ENCODE data around the gene ZBTB32.

DNA sequence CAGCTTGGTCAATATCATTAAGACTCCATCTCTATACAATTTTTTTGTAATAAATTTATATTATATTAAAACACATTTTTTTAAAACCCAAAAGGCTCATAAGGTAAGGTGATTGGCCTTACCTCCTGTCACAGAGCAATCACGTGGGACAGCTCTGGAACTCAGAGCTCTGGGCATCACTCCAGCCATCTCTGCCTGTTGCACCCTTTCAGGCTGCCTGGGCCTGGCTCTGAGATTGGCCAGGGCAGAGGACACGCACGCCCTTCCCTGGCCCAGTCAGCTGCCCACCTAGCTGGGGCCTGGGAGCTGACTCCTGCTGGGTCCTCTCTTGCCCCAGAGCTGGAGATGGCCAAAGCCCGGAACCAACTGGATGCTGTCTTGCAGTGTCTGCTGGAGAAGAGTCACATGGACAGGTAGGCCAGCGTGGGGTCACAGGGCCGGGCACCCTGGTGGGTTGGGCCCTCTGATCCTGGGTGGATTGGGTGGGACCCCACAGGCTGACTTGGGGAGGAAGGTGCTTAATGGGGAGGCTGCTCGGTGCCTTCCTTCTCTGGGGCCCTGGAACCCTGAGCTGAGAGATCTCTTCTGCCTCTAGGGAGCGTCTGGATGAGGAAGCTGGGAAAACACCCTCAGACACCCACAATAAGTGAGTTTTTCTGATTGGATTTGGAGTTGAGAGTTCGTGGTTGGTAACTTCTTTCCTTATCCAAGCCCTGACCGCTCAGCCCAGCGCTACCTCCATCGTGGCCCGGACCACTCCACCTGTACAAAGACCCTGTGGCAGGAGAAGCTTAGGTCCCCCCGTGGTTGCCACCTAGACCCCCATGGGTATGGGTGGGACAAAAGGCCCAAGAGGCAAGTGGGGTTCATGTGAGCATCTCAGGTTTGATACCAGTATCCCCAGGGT lies 47.7 kb downstream of the ZBTB32 start:
- TF ChIP-seq, protein P1, sequence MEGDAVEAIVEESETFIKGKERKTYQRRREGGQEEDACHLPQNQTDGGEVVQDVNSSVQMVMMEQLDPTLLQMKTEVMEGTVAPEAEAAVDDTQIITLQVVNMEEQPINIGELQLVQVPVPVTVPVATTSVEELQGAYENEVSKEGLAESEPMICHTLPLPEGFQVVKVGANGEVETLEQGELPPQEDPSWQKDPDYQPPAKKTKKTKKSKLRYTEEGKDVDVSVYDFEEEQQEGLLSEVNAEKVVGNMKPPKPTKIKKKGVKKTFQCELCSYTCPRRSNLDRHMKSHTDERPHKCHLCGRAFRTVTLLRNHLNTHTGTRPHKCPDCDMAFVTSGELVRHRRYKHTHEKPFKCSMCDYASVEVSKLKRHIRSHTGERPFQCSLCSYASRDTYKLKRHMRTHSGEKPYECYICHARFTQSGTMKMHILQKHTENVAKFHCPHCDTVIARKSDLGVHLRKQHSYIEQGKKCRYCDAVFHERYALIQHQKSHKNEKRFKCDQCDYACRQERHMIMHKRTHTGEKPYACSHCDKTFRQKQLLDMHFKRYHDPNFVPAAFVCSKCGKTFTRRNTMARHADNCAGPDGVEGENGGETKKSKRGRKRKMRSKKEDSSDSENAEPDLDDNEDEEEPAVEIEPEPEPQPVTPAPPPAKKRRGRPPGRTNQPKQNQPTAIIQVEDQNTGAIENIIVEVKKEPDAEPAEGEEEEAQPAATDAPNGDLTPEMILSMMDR (IDR thresholded peaks at IDR 0.05) = no peak
- TF ChIP-seq POLR2A (IDR thresholded peaks at IDR 0.05) (no peak), EP300 (IDR thresholded peaks at IDR 0.05) (no peak), POLR2AphosphoS5 (IDR thresholded peaks at IDR 0.05) (no peak)
